HG02885 (cell line): ENCODE measurements around the gene USP54.
A peak's percentile ranks its signal among the peaks of the same experiment; 100 is the strongest.
"Not testable (repeated sequence)": the region's sequence is repeated elsewhere in the genome, so short reads cannot be mapped to it uniquely, and the experiment has no call there.

ENCODE experiments used
- ATAC-seq: cut with Tn5 transposase; IDR thresholded peaks from one replicate; pipeline ENCODE4 v1.9.1; 2021; ENCODE audit warnings: mild to moderate bottlenecking; ENCODE audit not compliant: unreplicated experiment, poor library complexity

USP54 gene, protein sequence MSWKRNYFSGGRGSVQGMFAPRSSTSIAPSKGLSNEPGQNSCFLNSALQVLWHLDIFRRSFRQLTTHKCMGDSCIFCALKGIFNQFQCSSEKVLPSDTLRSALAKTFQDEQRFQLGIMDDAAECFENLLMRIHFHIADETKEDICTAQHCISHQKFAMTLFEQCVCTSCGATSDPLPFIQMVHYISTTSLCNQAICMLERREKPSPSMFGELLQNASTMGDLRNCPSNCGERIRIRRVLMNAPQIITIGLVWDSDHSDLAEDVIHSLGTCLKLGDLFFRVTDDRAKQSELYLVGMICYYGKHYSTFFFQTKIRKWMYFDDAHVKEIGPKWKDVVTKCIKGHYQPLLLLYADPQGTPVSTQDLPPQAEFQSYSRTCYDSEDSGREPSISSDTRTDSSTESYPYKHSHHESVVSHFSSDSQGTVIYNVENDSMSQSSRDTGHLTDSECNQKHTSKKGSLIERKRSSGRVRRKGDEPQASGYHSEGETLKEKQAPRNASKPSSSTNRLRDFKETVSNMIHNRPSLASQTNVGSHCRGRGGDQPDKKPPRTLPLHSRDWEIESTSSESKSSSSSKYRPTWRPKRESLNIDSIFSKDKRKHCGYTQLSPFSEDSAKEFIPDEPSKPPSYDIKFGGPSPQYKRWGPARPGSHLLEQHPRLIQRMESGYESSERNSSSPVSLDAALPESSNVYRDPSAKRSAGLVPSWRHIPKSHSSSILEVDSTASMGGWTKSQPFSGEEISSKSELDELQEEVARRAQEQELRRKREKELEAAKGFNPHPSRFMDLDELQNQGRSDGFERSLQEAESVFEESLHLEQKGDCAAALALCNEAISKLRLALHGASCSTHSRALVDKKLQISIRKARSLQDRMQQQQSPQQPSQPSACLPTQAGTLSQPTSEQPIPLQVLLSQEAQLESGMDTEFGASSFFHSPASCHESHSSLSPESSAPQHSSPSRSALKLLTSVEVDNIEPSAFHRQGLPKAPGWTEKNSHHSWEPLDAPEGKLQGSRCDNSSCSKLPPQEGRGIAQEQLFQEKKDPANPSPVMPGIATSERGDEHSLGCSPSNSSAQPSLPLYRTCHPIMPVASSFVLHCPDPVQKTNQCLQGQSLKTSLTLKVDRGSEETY (N-terminal part only)

GRCh38 chr10:73590881-73591799, at the start of gene USP54:
Gene USP54, minus strand, starts transcription at chr10:73591342. Its CDS starts 15,684 bp downstream, at chr10:73575658.
- ATAC-seq = no peak

GRCh38 chr10:73639286-73639685, 48.1 kb upstream of the USP54 start:
- ATAC-seq = no peak

GRCh38 chr10:73635781-73636180, 44.6 kb upstream of the USP54 start:
- ATAC-seq = no peak

GRCh38 chr10:73634421-73634820, 43.3 kb upstream of the USP54 start:
- ATAC-seq = no peak

- no peak for ATAC-seq
Observed at GRCh38 chr10:73629165-73629564, 38.0 kb upstream of the USP54 start.

DNA sequence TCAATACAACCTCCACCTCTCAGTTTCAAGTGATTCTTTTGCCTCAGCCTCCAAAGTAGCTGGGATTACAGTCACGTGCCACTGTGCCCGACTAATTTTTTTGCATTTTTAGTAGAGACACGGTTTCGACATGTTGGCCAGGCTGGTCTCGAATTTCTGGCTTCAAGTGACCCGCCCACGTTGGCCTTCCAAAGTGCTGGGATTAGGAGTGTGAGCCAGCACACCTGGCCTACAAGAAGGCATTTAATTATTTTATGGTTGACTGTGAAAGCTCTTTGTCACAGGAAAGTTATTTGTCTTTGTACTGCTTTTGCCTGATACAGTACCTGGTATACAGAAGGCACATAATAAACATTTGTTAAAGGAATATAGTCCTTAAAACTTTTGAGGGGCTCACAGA, 37.3 kb upstream of the USP54 start:
- ATAC-seq = no peak

GRCh38 chr10:73627300-73627699, 36.2 kb upstream of the USP54 start:
- no peak for ATAC-seq

- peak; percentile 99 for ATAC-seq
Observed at GRCh38 chr10:73625884-73626752, 35.0 kb upstream of the USP54 start.

DNA sequence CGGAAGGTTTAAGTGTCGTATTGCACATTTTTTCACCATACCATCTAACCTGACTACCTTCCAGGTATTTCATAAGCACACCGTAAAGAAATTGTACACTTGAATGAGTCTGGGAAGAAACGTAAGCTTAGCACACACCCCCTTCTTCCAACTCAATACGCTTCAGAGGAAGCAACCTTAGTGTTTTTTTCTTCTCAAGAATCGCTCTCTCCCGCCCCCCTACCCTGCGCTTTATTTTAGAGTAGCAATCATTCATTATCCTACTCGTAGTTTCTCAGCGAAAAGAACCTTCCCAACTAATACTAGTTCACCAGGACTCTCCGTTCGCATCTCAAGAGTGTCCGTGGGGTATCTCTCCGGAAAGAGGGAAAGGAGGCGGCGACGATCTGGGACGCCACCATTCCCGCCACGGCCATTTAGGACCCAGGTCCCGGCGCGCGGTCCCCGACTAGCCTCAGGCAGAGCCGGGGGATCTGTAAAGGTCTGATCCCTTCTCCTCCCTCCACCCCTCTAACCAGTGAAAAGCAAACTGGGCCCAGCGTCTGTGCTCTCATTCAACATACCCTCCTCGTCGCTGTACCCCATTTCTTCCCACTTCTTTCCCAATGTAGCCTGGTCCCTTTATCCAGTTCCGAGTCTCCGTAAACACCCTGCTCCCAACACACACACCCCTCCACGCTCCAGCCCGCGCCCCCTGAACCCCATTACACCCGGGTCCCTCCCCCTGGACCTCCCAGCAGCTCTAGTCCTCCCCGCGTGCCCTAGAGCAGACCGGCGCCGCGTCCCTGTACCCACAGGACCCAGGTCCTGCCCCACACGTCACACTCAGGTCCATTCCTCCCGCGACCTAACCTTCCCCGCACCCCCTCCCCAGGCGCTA, 34.1 kb upstream of the USP54 start:
- peak; percentile 39 for ATAC-seq

GRCh38 chr10:73623056-73623455, 31.9 kb upstream of the USP54 start:
- no peak for ATAC-seq

- not testable (repeated sequence) for ATAC-seq
Observed at GRCh38 chr10:73620974-73621373, 29.8 kb upstream of the USP54 start.

- ATAC-seq = not testable (repeated sequence)
Observed at GRCh38 chr10:73617143-73617542, 26.0 kb upstream of the USP54 start.

- no peak for ATAC-seq
Observed at GRCh38 chr10:73614720-73615119, 23.6 kb upstream of the USP54 start.

GRCh38 chr10:73609116-73609515, 18.0 kb upstream of the USP54 start:
- no peak for ATAC-seq

DNA sequence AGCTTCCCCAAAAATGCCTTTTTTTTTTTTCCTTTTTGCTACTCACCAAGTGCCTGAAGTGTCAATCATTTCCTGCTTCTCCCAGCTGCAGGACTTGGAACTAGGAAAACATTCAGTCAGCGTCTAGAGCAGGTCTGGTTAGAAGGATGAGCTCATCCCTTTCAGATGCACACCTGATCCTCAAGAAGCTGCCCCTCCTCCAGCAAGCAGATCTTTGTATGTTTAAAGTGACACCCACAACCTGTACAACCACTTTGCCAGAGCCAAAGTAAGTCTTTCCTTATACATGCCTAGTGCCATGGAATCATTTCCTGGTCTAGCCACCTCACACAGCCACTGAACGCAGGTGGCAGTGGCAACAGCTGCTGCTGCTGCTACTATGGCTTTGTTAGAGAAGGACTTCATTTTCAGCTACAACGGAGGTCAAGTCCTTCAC, 10.4 kb upstream of the USP54 start:
- ATAC-seq = no peak

GRCh38 chr10:73597346-73597745, 6.2 kb upstream of the USP54 start:
- ATAC-seq = no peak

DNA sequence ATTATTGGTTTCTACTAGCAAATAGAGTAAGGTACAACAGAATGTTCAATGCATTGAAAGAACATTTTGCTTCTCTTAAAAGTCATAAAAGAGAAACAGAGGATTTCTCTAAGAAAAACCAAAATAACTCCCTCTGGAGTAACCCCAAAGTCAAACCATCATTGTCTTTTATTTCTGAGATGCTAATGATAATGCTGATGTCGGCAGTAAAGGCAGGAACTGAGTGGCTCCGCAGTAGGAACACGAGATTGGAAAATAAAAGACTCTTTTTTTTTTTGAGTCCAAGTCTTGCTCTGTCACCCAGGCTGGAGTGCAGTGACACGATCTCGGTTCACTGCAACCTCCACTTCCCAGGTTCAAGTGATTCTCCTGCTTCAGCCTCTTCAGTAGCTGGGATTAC, 2.7 kb upstream of the USP54 start:
- no peak for ATAC-seq

DNA sequence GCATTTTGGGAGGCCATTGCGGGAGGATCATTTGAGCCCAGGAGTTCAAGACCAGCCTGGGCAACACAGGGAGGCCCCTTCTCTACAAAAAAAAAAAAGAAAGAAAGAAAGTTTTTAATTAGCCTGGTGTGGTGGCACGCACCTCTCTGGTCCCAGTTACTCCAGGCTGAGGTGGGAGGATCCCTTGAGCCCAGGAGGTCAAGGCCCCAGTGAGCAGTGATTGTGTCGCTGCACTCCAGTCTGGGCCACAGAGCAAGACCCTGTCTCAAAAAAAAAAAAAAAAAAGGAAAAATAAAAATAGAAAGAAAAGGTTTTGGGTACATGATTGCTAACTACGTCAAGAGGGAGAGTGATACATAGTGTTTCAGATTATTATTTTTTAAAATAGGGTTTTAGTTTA, 2.0 kb upstream of the USP54 start:
- no peak for ATAC-seq
